ENCODE results near the gene ARPC1B. TPM values are rescaled to one million over a fixed set of nuclear protein-coding genes. Genes with fewer than 3 reads are reported as not detected.

Gene ARPC1B
- polyA plus RNA-seq, 1 of the 3 experiments (the other 2 are of a cell fraction): 836 TPM

DNA sequence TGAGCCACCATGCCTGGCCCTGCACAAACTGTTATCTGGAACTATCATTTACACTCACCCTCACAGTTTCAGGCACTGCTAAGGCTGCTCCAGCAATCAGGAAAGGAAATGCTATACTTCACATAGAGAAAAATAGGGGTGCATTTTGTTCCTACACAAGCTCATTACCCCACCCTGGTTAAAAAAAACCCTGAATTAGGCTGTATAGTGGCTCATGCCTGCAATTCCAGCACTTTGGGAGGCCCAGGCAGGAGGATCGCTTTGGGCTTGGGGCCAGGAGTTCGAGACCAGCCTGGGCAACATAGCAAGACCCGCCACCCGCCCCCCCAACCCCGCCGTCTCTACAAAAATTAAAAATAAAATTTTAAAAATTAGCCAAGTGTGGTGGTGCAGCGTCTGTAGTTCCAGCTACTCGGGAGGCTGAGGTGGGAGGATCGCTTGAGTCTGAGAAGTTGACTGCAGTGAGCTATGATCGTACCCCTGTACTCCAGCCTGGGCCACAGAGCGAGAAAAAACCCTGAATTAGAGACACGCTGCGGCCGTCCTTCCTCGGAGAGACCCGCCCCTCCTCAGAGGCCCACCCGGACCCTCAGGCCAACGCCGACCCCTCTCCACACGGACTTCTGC, 63.5 kb downstream of the ARPC1B start:
- ChIA-PET POLR2A (interaction anchor here (0.6 to 1.6 kb wide), 6 partner anchors 9 to 66 kb away, joined by 3 to 8 read pairs (median 5); partner anchors contain the start of genes BUD31, PDAP1 and ZKSCAN5), CTCF (interaction anchor here (0.9 kb wide), 1 partner anchor 72 kb away, joined by 3 read pairs; no protein-coding TSS in a partner anchor)
- Histone ChIP-seq H3K27me3 (ENCODE audit: insufficient read depth) (no peaks in the 10 kb centered on the region), H3K9me2 (no peaks in the 10 kb centered on the region), H3K4me2 (peak overlapping the region; percentile 89), H3F3A (replicated peaks; ENCODE audit: insufficient read depth) (peaks cover 3% of the 10 kb centered on the region), H3K4me3 (ENCODE audit: low read depth in 2 of 2, low read length in 1 of 2) (peak overlapping the region; percentile 65 to 91), H3K27ac (ENCODE audit: low read depth in 2 of 2, low read length in 1 of 2) (peak overlapping the region; percentile 56 to 83; a peak in 2 of 4 replicates), H2AFZ (ENCODE audit: low read depth) (peak overlapping the region; percentile 98), H4K20me1 (ENCODE audit: insufficient read depth) (peaks cover 11% of the 10 kb centered on the region), H3K4me1 (ENCODE audit: control insufficient read depth in 1 of 2, insufficient read depth in 2 of 2, low read depth in 1 of 2, low read length in 1 of 2) (peaks cover 5 to 13% of the 10 kb centered on the region in 2 experiments; a peak in 1 of 4 replicates), H3K36me3 (replicated peaks in 1 of 2; ENCODE audit: control insufficient read depth in 1 of 2, insufficient read depth in 2 of 2, low read length in 1 of 2) (peaks cover 19 to 36% of the 10 kb centered on the region in 2 experiments), H3K79me2 (ENCODE audit: insufficient read depth) (peaks cover 69% of the 10 kb centered on the region), H3K9me3 (no peaks in the 10 kb centered on the region), H3K9ac (peak overlapping the region; percentile 79)
- DNase-seq: no peak
- TF ChIP-seq FOXM1 (IDR thresholded peaks at IDR 0.05; ENCODE audit: low read depth) (no peak), TCF12 (IDR thresholded peaks at IDR 0.05) (no peak)
- TF ChIP-seq, protein P1, sequence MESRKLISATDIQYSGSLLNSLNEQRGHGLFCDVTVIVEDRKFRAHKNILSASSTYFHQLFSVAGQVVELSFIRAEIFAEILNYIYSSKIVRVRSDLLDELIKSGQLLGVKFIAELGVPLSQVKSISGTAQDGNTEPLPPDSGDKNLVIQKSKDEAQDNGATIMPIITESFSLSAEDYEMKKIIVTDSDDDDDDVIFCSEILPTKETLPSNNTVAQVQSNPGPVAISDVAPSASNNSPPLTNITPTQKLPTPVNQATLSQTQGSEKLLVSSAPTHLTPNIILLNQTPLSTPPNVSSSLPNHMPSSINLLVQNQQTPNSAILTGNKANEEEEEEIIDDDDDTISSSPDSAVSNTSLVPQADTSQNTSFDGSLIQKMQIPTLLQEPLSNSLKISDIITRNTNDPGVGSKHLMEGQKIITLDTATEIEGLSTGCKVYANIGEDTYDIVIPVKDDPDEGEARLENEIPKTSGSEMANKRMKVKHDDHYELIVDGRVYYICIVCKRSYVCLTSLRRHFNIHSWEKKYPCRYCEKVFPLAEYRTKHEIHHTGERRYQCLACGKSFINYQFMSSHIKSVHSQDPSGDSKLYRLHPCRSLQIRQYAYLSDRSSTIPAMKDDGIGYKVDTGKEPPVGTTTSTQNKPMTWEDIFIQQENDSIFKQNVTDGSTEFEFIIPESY (IDR thresholded peaks at IDR 0.05; ENCODE audit: borderline replicate concordance, low read depth): peak; percentile 7; the same call in 1 of the 2 replicates
- TF ChIP-seq, protein P2, sequence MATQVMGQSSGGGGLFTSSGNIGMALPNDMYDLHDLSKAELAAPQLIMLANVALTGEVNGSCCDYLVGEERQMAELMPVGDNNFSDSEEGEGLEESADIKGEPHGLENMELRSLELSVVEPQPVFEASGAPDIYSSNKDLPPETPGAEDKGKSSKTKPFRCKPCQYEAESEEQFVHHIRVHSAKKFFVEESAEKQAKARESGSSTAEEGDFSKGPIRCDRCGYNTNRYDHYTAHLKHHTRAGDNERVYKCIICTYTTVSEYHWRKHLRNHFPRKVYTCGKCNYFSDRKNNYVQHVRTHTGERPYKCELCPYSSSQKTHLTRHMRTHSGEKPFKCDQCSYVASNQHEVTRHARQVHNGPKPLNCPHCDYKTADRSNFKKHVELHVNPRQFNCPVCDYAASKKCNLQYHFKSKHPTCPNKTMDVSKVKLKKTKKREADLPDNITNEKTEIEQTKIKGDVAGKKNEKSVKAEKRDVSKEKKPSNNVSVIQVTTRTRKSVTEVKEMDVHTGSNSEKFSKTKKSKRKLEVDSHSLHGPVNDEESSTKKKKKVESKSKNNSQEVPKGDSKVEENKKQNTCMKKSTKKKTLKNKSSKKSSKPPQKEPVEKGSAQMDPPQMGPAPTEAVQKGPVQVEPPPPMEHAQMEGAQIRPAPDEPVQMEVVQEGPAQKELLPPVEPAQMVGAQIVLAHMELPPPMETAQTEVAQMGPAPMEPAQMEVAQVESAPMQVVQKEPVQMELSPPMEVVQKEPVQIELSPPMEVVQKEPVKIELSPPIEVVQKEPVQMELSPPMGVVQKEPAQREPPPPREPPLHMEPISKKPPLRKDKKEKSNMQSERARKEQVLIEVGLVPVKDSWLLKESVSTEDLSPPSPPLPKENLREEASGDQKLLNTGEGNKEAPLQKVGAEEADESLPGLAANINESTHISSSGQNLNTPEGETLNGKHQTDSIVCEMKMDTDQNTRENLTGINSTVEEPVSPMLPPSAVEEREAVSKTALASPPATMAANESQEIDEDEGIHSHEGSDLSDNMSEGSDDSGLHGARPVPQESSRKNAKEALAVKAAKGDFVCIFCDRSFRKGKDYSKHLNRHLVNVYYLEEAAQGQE (IDR thresholded peaks at IDR 0.05; ENCODE audit: low read depth, low read length): no peak
- WGBS (ENCODE audit: low lambda C conversion rate): 2% methylated on average over 18 of the region's 20 CpGs

DNA sequence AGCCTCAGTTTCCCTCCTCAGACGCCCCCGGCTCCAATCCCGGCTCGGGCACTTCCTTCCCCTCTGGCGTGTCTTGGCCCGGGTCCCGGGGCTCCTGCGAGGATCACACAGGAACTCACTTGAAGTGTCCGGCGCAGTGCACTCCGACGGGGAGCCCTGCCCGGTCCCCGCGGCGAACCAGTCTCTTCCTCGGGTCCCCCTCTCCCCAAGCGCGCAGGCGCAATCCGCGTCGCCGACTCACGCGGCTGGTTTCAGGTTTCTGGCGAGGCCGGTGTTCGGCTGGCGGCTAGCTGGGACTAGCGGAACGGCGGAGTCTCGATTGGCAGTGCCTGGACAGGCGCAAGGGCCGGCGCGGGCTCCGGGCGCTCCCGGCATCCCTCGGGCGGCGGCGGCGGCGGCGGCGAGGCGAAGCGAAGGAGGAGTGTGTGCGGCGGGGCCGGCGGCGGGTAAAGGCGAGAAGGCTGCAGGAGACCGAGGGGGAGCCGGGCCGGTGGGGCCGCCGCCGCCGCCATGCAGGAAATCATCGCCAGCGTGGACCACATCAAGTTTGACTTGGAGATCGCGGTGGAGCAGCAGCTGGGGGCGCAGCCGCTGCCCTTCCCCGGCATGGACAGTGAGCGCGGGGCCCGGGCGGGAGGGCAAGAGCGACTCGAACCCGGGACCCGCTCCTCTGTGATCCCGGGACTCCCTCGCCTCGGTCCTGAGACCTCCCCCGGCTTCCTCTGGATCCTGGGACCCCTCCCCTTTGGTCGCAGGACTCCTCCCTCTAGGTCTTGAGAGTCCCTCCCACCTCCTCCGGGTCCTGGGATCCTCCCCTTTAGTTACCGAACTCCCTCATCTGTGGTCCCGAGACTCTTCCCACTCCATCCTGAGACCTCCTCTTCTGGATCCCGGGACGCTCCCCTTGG, 64.3 kb downstream of the ARPC1B start, which contains the start of the genes CPSF4 and PTCD1:
CPSF4 (plus strand) TSS at position 371 of the 908 bp plus-strand sequence; CDS start at position 511, 140 bp downstream.
PTCD1 (minus strand) TSS at position 226 of the 908 bp plus-strand sequence. CDS start 3,556 bp downstream, outside the sequence.
- ChIA-PET POLR2A (interaction anchor here (0.6 to 1.6 kb wide), 6 partner anchors 10 to 66 kb away, joined by 3 to 8 read pairs (median 5); partner anchors contain the start of genes BUD31, PDAP1 and ZKSCAN5), CTCF (interaction anchor here (0.9 kb wide), 1 partner anchor 73 kb away, joined by 3 read pairs; no protein-coding TSS in a partner anchor)
- Histone ChIP-seq H3K27me3 (ENCODE audit: insufficient read depth) (no peaks in the 10 kb centered on the region), H2AFZ (ENCODE audit: low read depth) (peak within 1 kb of the TSS; percentile 98), H3K9me3 (no peaks in the 10 kb centered on the region), H3K9me2 (no peaks in the 10 kb centered on the region), H3K4me2 (peak within 1 kb of the TSS; percentile 89), H3F3A (replicated peaks; ENCODE audit: insufficient read depth) (peaks cover 3% of the 10 kb centered on the region), H3K79me2 (ENCODE audit: insufficient read depth) (peaks cover 77% of the 10 kb centered on the region), H3K9ac (peak within 1 kb of the TSS; percentile 79), H3K27ac (ENCODE audit: low read depth in 2 of 2, low read length in 1 of 2) (peak within 1 kb of the TSS; percentile 83), H3K36me3 (replicated peaks in 1 of 2; ENCODE audit: control insufficient read depth in 1 of 2, insufficient read depth in 2 of 2, low read length in 1 of 2) (peaks cover 18 to 41% of the 10 kb centered on the region in 2 experiments), H4K20me1 (ENCODE audit: insufficient read depth) (peaks cover 11% of the 10 kb centered on the region), H3K4me3 (ENCODE audit: low read depth in 2 of 2, low read length in 1 of 2) (peak within 1 kb of the TSS; percentile 65 to 91), H3K4me1 (ENCODE audit: control insufficient read depth in 1 of 2, insufficient read depth in 2 of 2, low read depth in 1 of 2, low read length in 1 of 2) (peaks cover 5 to 13% of the 10 kb centered on the region in 2 experiments; a peak in 1 of 4 replicates)
- peak; percentile 100 for DNase-seq
- 1% methylated on average over 61 of the region's 89 CpGs for WGBS (ENCODE audit: low lambda C conversion rate)
- TF ChIP-seq FOSL2 (IDR thresholded peaks at IDR 0.05; ENCODE audit: borderline replicate concordance, low read depth) (no peak), EZH2phosphoT487 (IDR thresholded peaks at IDR 0.05; ENCODE audit: borderline replicate concordance, low read depth) (no peak), TEAD4 (IDR thresholded peaks at IDR 0.05; ENCODE audit: borderline replicate concordance, insufficient read depth) (no peak), EP300 (IDR thresholded peaks at IDR 0.05; ENCODE audit: borderline replicate concordance in 1 of 2, low read depth in 1 of 2, low read length in 1 of 2) (peak in 1 of 2 experiments; percentile 62; a peak in 1 of 4 replicates), POLR2AphosphoS5 (IDR thresholded peaks at IDR 0.05; ENCODE audit: low read depth, low read length) (peak; percentile 84), MXI1 (IDR thresholded peaks at IDR 0.05; ENCODE audit: low read depth, low read length) (peak; percentile 95), RFX5 (IDR thresholded peaks at IDR 0.05; ENCODE audit: low read length) (no peak), GATA2 (CRISPR knock-in tag; IDR thresholded peaks at IDR 0.05) (no peak)
- TF ChIP-seq, protein P3, sequence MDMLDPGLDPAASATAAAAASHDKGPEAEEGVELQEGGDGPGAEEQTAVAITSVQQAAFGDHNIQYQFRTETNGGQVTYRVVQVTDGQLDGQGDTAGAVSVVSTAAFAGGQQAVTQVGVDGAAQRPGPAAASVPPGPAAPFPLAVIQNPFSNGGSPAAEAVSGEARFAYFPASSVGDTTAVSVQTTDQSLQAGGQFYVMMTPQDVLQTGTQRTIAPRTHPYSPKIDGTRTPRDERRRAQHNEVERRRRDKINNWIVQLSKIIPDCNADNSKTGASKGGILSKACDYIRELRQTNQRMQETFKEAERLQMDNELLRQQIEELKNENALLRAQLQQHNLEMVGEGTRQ (IDR thresholded peaks at IDR 0.05; ENCODE audit: borderline replicate concordance, low read depth, low read length): no peak
- TF ChIP-seq, protein P4, sequence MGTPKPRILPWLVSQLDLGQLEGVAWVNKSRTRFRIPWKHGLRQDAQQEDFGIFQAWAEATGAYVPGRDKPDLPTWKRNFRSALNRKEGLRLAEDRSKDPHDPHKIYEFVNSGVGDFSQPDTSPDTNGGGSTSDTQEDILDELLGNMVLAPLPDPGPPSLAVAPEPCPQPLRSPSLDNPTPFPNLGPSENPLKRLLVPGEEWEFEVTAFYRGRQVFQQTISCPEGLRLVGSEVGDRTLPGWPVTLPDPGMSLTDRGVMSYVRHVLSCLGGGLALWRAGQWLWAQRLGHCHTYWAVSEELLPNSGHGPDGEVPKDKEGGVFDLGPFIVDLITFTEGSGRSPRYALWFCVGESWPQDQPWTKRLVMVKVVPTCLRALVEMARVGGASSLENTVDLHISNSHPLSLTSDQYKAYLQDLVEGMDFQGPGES (IDR thresholded peaks at IDR 0.05; ENCODE audit: low read depth, low read length): no peak

Measured in SK-N-SH (cell line).